ENCODE results near the gene CPVL. TPM values are rescaled to one million over a fixed set of nuclear protein-coding genes. Genes with fewer than 3 reads are reported as not detected.

Gene CPVL
- total RNA-seq, 2 donors from 2014 or later, result 32.4 to 53.3 TPM

- H3K27ac Mint-ChIP-seq, result no peak overlapping the region
- TF ChIP-seq CTCF (conservative IDR thresholded peaks at IDR 0.05), result no peak
- H3K9ac ChIP-seq (ENCODE audit: extremely low read depth, low read length, poor library complexity, severe bottlenecking), result no peak overlapping the region
- WGBS, 2 experiments (ENCODE audit: insufficient coverage in 1 of 2, insufficient read length in 1 of 2), result 91 to 98% methylated on average over 4 to 5 of the region's 5 CpGs
- peaks cover 15% of the 10 kb centered on the region for H3K9me3 ChIP-seq (ENCODE audit: control insufficient read depth, low read length)
- H3K4me1 Mint-ChIP-seq, result peaks cover 15% of the 10 kb centered on the region
- H3K36me3 Mint-ChIP-seq (ENCODE audit: low read depth), result peaks cover 8% of the 10 kb centered on the region
- H3K4me3 ChIP-seq (ENCODE audit: low read length), result no peak overlapping the region
- no peaks in the 10 kb centered on the region for H3K36me3 ChIP-seq (ENCODE audit: control insufficient read depth, insufficient read depth, low read length)
- no peaks in the 10 kb centered on the region for H3K27me3 Mint-ChIP-seq (ENCODE audit: insufficient read depth)
- no peak overlapping the region for H3K4me3 Mint-ChIP-seq
- no peak overlapping the region for H3K27ac ChIP-seq (ENCODE audit: low read depth, low read length)
- no peaks in the 10 kb centered on the region for H3K4me1 ChIP-seq (ENCODE audit: control insufficient read depth, insufficient read depth, low read length)
- H3K9me3 Mint-ChIP-seq, result peaks cover 15% of the 10 kb centered on the region
- DNase-seq, result no peak
- H3K27me3 ChIP-seq (ENCODE audit: control insufficient read depth, insufficient read depth, low read length, poor library complexity, severe bottlenecking), result no peaks in the 10 kb centered on the region
Measured at GRCh38 chr7:28999427-28999826, 146.9 kb downstream of the CPVL start.

GRCh38 chr7:28998105-28998504 lies 148.2 kb downstream of the CPVL start:
- peaks cover 3% of the 10 kb centered on the region for H3K9me3 Mint-ChIP-seq
- TF ChIP-seq CTCF (conservative IDR thresholded peaks at IDR 0.05), result no peak
- peak overlapping the region; percentile 57 for H3K27ac ChIP-seq (ENCODE audit: low read depth, low read length)
- no peak overlapping the region for H3K9ac ChIP-seq (ENCODE audit: extremely low read depth, low read length, poor library complexity, severe bottlenecking)
- H3K36me3 Mint-ChIP-seq (ENCODE audit: low read depth), result no peaks in the 10 kb centered on the region
- WGBS, 2 experiments (ENCODE audit: insufficient coverage in 1 of 2, insufficient read length in 1 of 2), result 78 to 90% methylated on average over 4 of the region's 4 CpGs
- no peaks in the 10 kb centered on the region for H3K4me1 ChIP-seq (ENCODE audit: control insufficient read depth, insufficient read depth, low read length)
- no peaks in the 10 kb centered on the region for H3K27me3 Mint-ChIP-seq (ENCODE audit: insufficient read depth)
- no peak overlapping the region for H3K4me3 Mint-ChIP-seq
- DNase-seq, result no peak
- no peak overlapping the region for H3K27ac Mint-ChIP-seq
- H3K4me3 ChIP-seq (ENCODE audit: low read length), result no peak overlapping the region
- peaks cover 15% of the 10 kb centered on the region for H3K4me1 Mint-ChIP-seq
- peaks cover 2% of the 10 kb centered on the region for H3K9me3 ChIP-seq (ENCODE audit: control insufficient read depth, low read length)
- H3K27me3 ChIP-seq (ENCODE audit: control insufficient read depth, insufficient read depth, low read length, poor library complexity, severe bottlenecking), result no peaks in the 10 kb centered on the region
- no peaks in the 10 kb centered on the region for H3K36me3 ChIP-seq (ENCODE audit: control insufficient read depth, insufficient read depth, low read length)

- no peaks in the 10 kb centered on the region for H3K9me3 ChIP-seq (ENCODE audit: control insufficient read depth, low read length)
- Mint-ChIP-seq H3K27ac (no peak overlapping the region), H3K4me1 (peaks cover 12% of the 10 kb centered on the region), H3K36me3 (ENCODE audit: low read depth) (no peaks in the 10 kb centered on the region), H3K27me3 (ENCODE audit: insufficient read depth) (no peaks in the 10 kb centered on the region), H3K9me3 (no peaks in the 10 kb centered on the region), H3K4me3 (no peak overlapping the region)
- no peak overlapping the region for H3K4me3 ChIP-seq (ENCODE audit: low read length)
- no peaks in the 10 kb centered on the region for H3K4me1 ChIP-seq (ENCODE audit: control insufficient read depth, insufficient read depth, low read length)
- 89 to 93% methylated on average over 6 of the region's 6 CpGs for WGBS, 2 experiments (ENCODE audit: insufficient coverage in 1 of 2, insufficient read length in 1 of 2)
- H3K27ac ChIP-seq (ENCODE audit: low read depth, low read length), result no peak overlapping the region
- no peak for TF ChIP-seq CTCF (conservative IDR thresholded peaks at IDR 0.05)
- DNase-seq, result no peak
- H3K9ac ChIP-seq (ENCODE audit: extremely low read depth, low read length, poor library complexity, severe bottlenecking), result no peak overlapping the region
- H3K36me3 ChIP-seq (ENCODE audit: control insufficient read depth, insufficient read depth, low read length), result no peaks in the 10 kb centered on the region
- H3K27me3 ChIP-seq (ENCODE audit: control insufficient read depth, insufficient read depth, low read length, poor library complexity, severe bottlenecking), result no peaks in the 10 kb centered on the region
Measured at GRCh38 chr7:28996836-28997235, 149.5 kb downstream of the CPVL start.
